HAP-1 (cell line): Measurements from ENCODE around the gene XRCC4.
"Not testable (repeated sequence)": the region's sequence is repeated elsewhere in the genome, so short reads cannot be mapped to it uniquely, and the experiment has no call there.

Experiments
- DNase-seq, 2 experiments: peaks; one replicate each; pipeline ENCODE4 v3.0.0-alpha.2; 2016 to 2020; ENCODE audit warnings: low spot score in 2 of 2
- H3K27me3 ChIP-seq: fragments of 250-450 bp; sonication (Bioruptor Pico); 2 replicates; pipeline ENCODE4 v1.5.1; 2020; ENCODE audit warnings: low read depth, mild to moderate bottlenecking, moderate library complexity
- H3K36me3 ChIP-seq: fragments of 250-450 bp; sonication (Bioruptor Pico); replicated peaks from 2 replicates; pipeline ENCODE4 v1.5.1; 2020; ENCODE audit warnings: mild to moderate bottlenecking
- H3K4me1 ChIP-seq: fragments of 250-450 bp; sonication (Bioruptor Pico); 2 replicates; pipeline ENCODE4 v1.5.1; 2020; ENCODE audit warnings: mild to moderate bottlenecking
- H3K4me3 ChIP-seq: fragments of 250-450 bp; sonication (Bioruptor Pico); 2 replicates; pipeline ENCODE4 v1.5.1; 2020; ENCODE audit warnings: mild to moderate bottlenecking, moderate library complexity
- H3K9me3 ChIP-seq: fragments of 250-450 bp; sonication (Bioruptor Pico); 2 replicates; pipeline ENCODE4 v1.5.1; 2020; ENCODE audit warnings: mild to moderate bottlenecking, moderate library complexity
- in situ Hi-C: fragments of 300-500 bp; cut with MboI; formaldehyde crosslinking; loops from 3 replicates; pipeline ENCODE4 v1.14.3; 2020; ENCODE audit warnings: low sequenced_read_pairs, inconsistent platforms, mixed read lengths

XRCC4 gene

DNA sequence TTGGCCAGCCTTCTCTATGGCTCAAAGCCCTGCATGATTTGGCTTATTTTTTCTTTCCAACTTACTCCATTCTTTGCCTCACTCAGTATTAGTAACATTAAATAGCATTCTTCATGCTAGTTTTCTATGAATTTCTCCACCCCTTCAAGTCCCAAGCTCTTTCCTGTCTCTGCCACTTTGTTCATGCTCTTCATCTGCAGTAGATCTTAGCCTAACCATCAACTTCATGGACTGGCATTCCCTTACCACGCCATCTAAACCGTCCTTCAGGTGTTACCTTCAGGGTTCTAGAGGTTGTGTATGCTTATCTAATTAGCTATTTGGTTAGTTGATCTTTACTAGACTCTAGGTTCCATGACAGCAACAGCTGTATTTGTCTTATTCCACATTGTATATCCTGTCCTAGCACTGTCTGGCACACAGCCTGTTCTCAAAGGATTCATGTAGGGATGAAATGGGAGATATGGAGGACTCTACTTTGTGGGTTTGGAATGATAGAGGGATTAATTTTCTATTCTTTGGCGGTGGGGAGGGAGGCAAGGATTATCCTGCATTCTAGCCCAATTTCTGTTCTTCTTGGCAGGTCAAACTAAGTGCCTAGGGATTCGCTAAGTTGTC lies 26.5 kb upstream of the XRCC4 start:
- H3K36me3 ChIP-seq = peaks cover 20% of the 10 kb centered on the region
- no peaks in the 10 kb centered on the region for H3K4me1 ChIP-seq
- in situ Hi-C loops = no loop called here
- DNase-seq = no peak
- no peaks in the 10 kb centered on the region for H3K27me3 ChIP-seq
- H3K4me3 ChIP-seq = no peak overlapping the region
- H3K9me3 ChIP-seq = no peaks in the 10 kb centered on the region

DNA sequence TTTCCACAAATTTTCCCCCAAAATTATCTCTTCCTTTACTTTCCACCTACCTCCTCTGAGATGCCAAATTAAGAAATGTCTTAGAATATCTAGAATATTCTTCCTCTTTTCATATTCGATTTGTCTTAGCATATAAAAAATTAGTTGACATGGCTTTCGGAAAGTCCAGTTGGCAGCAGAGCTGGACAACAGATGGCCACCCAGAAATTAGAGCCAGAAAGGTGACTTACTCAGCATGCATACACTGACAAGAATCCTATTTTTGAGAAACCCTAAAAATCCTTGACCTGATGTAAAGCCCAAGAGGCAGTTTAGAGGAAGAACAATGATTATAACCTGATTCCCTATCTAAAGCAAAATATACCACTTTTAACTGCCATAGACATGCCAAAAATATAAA lies 22.2 kb upstream of the XRCC4 start:
- in situ Hi-C loops = no loop called here
- Histone ChIP-seq H3K4me1 (no peaks in the 10 kb centered on the region), H3K36me3 (peaks cover 39% of the 10 kb centered on the region), H3K4me3 (no peak overlapping the region), H3K9me3 (no peaks in the 10 kb centered on the region), H3K27me3 (no peaks in the 10 kb centered on the region)
- no peak for DNase-seq

GRCh38 chr5:83058726-83059125 lies 18.6 kb upstream of the XRCC4 start:
- Histone ChIP-seq H3K36me3 (peaks cover 48% of the 10 kb centered on the region), H3K4me3 (no peak overlapping the region), H3K4me1 (peaks cover 6% of the 10 kb centered on the region), H3K27me3 (no peaks in the 10 kb centered on the region), H3K9me3 (no peaks in the 10 kb centered on the region)
- DNase-seq = no peak
- in situ Hi-C loops = no loop called here

GRCh38 chr5:83059341-83059740 lies 18.0 kb upstream of the XRCC4 start:
- Histone ChIP-seq H3K4me1 (peaks cover 6% of the 10 kb centered on the region), H3K4me3 (no peak overlapping the region), H3K27me3 (no peaks in the 10 kb centered on the region), H3K9me3 (no peaks in the 10 kb centered on the region), H3K36me3 (peaks cover 42% of the 10 kb centered on the region)
- in situ Hi-C loops = no loop called here
- no peak for DNase-seq

DNA sequence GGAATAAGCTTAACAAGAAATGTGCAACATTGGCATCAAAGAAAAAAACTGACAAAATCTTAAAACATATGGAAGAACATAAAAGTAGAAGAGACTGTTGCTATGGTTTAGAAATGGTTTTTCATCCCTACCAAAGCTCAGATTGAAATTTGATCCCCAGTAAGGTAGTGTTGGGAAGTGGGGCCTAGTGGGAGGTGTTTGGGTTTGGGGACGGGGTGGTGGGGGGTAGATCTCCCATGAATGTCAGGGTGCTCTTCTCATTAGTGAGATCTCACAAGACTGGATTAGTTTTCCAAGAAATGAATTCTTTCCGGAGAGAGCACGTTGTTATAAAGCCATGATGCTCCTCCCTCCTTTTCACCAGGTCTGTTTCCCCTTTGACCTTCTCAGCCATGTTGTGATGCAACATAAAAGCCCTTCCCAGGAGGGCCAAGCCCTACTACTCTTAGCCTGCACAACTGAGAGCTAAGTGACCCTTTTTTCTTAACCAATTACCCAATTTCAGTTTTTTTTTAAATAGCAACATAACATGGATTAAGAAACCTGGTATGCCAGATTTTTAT lies 10.7 kb upstream of the XRCC4 start:
- Histone ChIP-seq H3K4me3 (no peak overlapping the region), H3K9me3 (no peaks in the 10 kb centered on the region), H3K27me3 (no peaks in the 10 kb centered on the region), H3K4me1 (peaks cover 15% of the 10 kb centered on the region), H3K36me3 (peaks cover 7% of the 10 kb centered on the region; the same call in 1 of the 2 replicates)
- in situ Hi-C loops = no loop called here
- no peak for DNase-seq

DNA sequence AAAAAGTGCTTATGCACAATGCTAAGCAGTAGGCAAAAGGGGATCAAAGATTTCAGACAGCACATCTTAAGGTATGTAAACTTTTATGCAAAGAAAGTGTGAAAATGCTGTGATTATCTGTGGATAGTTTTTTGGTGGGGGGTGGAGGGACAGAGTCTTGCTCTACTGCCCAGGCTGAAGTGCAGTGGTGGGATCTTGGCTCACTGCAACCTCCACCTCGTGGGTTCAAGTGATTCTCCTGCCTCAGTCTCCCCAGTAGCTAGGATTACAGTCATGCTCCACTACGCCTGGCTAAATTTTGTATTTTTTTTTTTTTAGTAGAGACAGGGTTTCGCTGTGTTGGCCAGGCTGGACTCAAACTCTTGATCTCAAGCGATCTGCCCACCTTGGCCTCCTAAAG lies 10.0 kb upstream of the XRCC4 start:
- peaks cover 18% of the 10 kb centered on the region for H3K4me1 ChIP-seq
- H3K4me3 ChIP-seq, H3K27me3 ChIP-seq, DNase-seq, H3K9me3 ChIP-seq, H3K36me3 ChIP-seq, in situ Hi-C loops: not testable (repeated sequence)

GRCh38 chr5:83069096-83069799 lies 8.1 kb upstream of the XRCC4 start:
- peaks cover 14% of the 10 kb centered on the region for H3K4me1 ChIP-seq
- H3K27me3 ChIP-seq = no peaks in the 10 kb centered on the region
- in situ Hi-C loops = no loop called here
- no peaks in the 10 kb centered on the region; the same call in none of the 2 replicates for H3K36me3 ChIP-seq
- no peaks in the 10 kb centered on the region for H3K9me3 ChIP-seq
- no peak for DNase-seq
- no peak overlapping the region for H3K4me3 ChIP-seq

GRCh38 chr5:83071286-83072051 lies 5.9 kb upstream of the XRCC4 start:
- in situ Hi-C loops = no loop called here

GRCh38 chr5:83072966-83073365 lies 4.4 kb upstream of the XRCC4 start:
- no peak for DNase-seq
- Histone ChIP-seq H3K27me3 (no peaks in the 10 kb centered on the region), H3K9me3 (no peaks in the 10 kb centered on the region), H3K36me3 (peaks cover 3% of the 10 kb centered on the region), H3K4me1 (peaks cover 21% of the 10 kb centered on the region), H3K4me3 (no peak overlapping the region)
- in situ Hi-C loops = no loop called here

More at GRCh38 chr5:83071286-83072051, 5.9 kb upstream of the XRCC4 start:
- Histone ChIP-seq H3K9me3 (no peaks in the 10 kb centered on the region), H3K27me3 (no peaks in the 10 kb centered on the region), H3K36me3 (peaks cover 3% of the 10 kb centered on the region), H3K4me3 (no peak overlapping the region), H3K4me1 (peaks cover 21% of the 10 kb centered on the region)
- peak in 1 of 2 experiments; percentile 6 for DNase-seq

GRCh38 chr5:83077662-83078261 lies 415 bp downstream of the XRCC4 start:
- peak in 1 of 2 experiments; percentile 22 for DNase-seq
- Histone ChIP-seq H3K36me3 (peaks cover 3% of the 10 kb centered on the region), H3K4me1 (peaks cover 16% of the 10 kb centered on the region), H3K4me3 (peak overlapping the region; percentile 84), H3K9me3 (no peaks in the 10 kb centered on the region), H3K27me3 (no peaks in the 10 kb centered on the region)
- in situ Hi-C loops = no loop called here

DNA sequence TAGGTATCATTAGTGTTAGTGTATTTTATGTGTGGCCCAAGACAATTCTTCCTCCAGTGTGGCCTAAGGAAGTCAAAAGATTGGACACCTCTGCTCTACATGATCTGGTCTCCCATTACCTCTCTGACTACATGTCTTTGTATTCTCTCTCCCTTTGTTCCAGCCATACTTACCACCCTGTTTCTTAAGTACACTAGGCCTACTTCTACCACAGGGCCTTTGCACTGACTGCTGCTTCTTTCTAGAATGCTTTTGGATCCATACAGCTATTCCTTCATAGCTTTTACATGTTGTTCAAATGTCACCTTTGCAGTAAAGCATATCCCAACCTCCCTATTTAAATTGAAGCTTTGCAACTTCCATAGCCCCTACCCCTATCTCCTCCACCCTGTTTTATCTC lies 5.4 kb downstream of the XRCC4 start:
- H3K27me3 ChIP-seq = no peaks in the 10 kb centered on the region
- in situ Hi-C loops = no loop called here
- no peaks in the 10 kb centered on the region for H3K36me3 ChIP-seq
- H3K9me3 ChIP-seq = no peaks in the 10 kb centered on the region
- H3K4me3 ChIP-seq = no peak overlapping the region
- 0 out of 2 replicates have a peak, but pooled peaks cover 6% of the 10 kb centered on the region for H3K4me1 ChIP-seq
- no peak for DNase-seq

DNA sequence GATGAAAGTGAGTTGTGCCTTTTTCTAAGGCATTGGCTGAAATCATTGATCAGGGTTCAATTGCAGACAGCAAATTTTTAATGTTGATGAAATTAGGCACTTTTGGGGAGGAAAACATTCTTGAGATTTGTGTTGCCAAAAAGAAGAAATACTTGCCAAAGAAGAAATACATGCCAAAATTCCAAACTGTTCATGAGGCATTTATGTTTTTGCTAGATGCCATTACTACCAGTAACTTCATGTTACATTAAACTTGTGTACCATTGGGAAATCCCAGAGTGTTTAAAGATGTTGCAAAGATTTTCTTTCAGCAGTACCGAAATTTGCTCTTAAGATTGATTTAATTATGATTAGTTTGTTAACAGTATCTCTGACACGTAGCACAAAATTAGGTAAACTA lies 7.0 kb downstream of the XRCC4 start:
- Histone ChIP-seq H3K9me3 (no peaks in the 10 kb centered on the region), H3K4me1 (no peaks in the 10 kb centered on the region), H3K36me3 (no peaks in the 10 kb centered on the region), H3K27me3 (no peaks in the 10 kb centered on the region), H3K4me3 (no peak overlapping the region)
- DNase-seq = no peak
- in situ Hi-C loops = no loop called here

DNA sequence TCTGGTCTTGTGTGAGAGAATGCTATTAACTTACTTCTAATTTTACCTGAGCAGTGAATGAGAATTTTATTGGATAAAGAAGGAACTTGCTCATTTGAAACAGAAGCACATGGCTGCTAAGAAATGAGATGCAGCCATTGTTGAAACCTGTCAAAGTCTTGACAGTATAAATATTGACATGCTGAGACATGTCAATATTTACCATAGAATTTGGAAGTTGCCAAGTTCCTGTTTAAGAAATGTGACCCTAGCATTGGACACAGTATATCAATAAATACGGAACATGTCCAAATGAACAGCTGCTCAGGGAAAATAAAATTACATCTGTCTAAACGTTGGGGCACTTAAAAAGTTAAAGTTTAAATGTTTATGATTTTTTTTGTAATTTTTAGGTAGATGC lies 7.8 kb downstream of the XRCC4 start:
- in situ Hi-C loops = no loop called here

More for the DNA sequence above, 7.8 kb downstream of the XRCC4 start:
- Histone ChIP-seq H3K27me3 (no peaks in the 10 kb centered on the region), H3K4me3 (no peak overlapping the region), H3K9me3 (no peaks in the 10 kb centered on the region), H3K36me3 (no peaks in the 10 kb centered on the region), H3K4me1 (no peaks in the 10 kb centered on the region)
- no peak for DNase-seq
